GM23338 (cell line): ENCODE results near the gene PARP1.

Experiments used
- CREB1 ChIP-seq: fragments of 250-450 bp; sonication (Bioruptor Pico); IDR thresholded peaks from 2 replicates; pipeline ENCODE4 v1.5.0; 2020; ENCODE audit warnings: low read depth, mild to moderate bottlenecking, moderate library complexity
- CTCF ChIP-seq, 2 experiments: fragments of 200-600 bp in 1 of 2; sonication (generic) in 1 of 2; conservative IDR thresholded peaks; 2 replicates each; pipeline versions ENCODE4 v1.5.1 to v1.6.1; 2016 to 2017; ENCODE audit warnings: antibody characterized with exemption in 2 of 2, low read depth in 2 of 2, mild to moderate bottlenecking in 2 of 2, moderate library complexity in 1 of 2
- EZH2 ChIP-seq: fragments of 200-600 bp; sonication (generic); IDR thresholded peaks from one replicate; pipeline ENCODE4 v1.8.0; 2017; ENCODE audit warnings: antibody characterized with exemption, mild to moderate bottlenecking, low read depth; ENCODE audit not compliant: unreplicated experiment
- EZH2phosphoT487 ChIP-seq: fragments of 200-600 bp; sonication (generic); IDR thresholded peaks from one replicate; pipeline ENCODE4 v1.8.1; 2018; ENCODE audit warnings: antibody characterized with exemption; ENCODE audit not compliant: unreplicated experiment
- NANOG ChIP-seq: IDR thresholded peaks from 2 replicates; pipeline ENCODE4 v1.6.1; 2016; ENCODE audit warnings: antibody characterized with exemption, borderline replicate concordance
- POLR2AphosphoS5 ChIP-seq: IDR thresholded peaks from 2 replicates; pipeline ENCODE4 v1.6.1; 2016; ENCODE audit warnings: antibody characterized with exemption, low read depth
- TF ChIP-seq, protein P1 (sequence below): IDR thresholded peaks from one replicate; pipeline ENCODE4 v1.6.1; 2018; ENCODE audit warnings: antibody characterized with exemption; ENCODE audit not compliant: unreplicated experiment
- TF ChIP-seq, protein P2 (sequence below): IDR thresholded peaks from 2 replicates; pipeline ENCODE4 v1.6.1; 2016; ENCODE audit warnings: antibody characterized with exemption

DNA sequence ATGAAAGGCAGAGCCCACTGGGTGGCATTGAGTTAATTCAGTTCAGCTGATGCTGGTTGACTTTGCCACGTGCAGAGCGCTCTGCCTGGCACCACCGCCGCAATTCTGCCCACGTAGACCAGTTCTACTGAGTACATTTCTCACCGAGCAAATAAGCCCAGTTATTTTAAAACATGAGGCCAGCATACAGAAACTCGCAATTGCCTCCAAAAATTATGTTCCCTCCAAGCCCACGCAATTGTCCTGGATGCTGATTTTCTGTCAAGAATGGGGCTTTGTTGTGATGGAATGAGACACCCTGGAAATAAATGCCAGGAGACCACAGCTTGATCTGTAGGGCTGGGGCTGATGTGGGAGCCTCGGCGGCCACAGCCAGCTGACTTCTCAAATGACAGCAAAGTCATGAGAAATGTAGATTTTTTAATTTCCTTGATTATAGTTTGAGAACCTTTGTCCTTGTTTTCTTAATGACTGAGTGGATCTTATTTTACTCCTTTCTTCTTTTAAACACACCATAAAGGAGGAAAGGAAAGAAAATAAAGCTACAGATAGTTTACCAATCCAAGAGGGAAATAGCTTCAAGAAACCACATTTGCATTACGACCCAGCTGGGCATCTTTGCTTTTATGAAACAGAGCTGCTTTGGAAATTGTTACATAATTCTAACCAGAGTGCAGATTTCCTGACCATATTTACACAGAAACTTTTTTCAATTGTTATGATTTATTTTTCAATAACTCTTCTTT, 11.6 kb upstream of the PARP1 start:
- TF ChIP-seq, protein P1, sequence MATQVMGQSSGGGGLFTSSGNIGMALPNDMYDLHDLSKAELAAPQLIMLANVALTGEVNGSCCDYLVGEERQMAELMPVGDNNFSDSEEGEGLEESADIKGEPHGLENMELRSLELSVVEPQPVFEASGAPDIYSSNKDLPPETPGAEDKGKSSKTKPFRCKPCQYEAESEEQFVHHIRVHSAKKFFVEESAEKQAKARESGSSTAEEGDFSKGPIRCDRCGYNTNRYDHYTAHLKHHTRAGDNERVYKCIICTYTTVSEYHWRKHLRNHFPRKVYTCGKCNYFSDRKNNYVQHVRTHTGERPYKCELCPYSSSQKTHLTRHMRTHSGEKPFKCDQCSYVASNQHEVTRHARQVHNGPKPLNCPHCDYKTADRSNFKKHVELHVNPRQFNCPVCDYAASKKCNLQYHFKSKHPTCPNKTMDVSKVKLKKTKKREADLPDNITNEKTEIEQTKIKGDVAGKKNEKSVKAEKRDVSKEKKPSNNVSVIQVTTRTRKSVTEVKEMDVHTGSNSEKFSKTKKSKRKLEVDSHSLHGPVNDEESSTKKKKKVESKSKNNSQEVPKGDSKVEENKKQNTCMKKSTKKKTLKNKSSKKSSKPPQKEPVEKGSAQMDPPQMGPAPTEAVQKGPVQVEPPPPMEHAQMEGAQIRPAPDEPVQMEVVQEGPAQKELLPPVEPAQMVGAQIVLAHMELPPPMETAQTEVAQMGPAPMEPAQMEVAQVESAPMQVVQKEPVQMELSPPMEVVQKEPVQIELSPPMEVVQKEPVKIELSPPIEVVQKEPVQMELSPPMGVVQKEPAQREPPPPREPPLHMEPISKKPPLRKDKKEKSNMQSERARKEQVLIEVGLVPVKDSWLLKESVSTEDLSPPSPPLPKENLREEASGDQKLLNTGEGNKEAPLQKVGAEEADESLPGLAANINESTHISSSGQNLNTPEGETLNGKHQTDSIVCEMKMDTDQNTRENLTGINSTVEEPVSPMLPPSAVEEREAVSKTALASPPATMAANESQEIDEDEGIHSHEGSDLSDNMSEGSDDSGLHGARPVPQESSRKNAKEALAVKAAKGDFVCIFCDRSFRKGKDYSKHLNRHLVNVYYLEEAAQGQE = no peak
- TF ChIP-seq NANOG = no peak
- TF ChIP-seq CTCF (conservative IDR thresholded peaks at IDR 0.05; ENCODE audit: low read depth in 2 of 2) = no peak
- TF ChIP-seq, protein P2, sequence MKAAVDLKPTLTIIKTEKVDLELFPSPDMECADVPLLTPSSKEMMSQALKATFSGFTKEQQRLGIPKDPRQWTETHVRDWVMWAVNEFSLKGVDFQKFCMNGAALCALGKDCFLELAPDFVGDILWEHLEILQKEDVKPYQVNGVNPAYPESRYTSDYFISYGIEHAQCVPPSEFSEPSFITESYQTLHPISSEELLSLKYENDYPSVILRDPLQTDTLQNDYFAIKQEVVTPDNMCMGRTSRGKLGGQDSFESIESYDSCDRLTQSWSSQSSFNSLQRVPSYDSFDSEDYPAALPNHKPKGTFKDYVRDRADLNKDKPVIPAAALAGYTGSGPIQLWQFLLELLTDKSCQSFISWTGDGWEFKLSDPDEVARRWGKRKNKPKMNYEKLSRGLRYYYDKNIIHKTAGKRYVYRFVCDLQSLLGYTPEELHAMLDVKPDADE = no peak
- TF ChIP-seq CREB1 (CRISPR knock-in tag) = no peak
- no peak for TF ChIP-seq EZH2
- TF ChIP-seq POLR2AphosphoS5 = no peak
- no peak for TF ChIP-seq EZH2phosphoT487
